ENCODE data around the gene LPAR6.
A peak's percentile ranks its signal among the peaks of the same experiment; 100 is the strongest.
"Not testable (repeated sequence)": the region's sequence is repeated elsewhere in the genome, so short reads cannot be mapped to it uniquely, and the experiment has no call there.

The LPAR6 gene

GRCh38 chr13:48412881-48413351, at the start of gene LPAR6:
Gene LPAR6 (minus strand): TSS chr13:48413113. CDS start chr13:48412423, 690 bp downstream.
- no peak for DNase-seq (ENCODE audit: low spot score)

- no peak for DNase-seq (ENCODE audit: low spot score)
These were observed 44.8 kb upstream of the LPAR6 start for GRCh38 chr13:48457578-48458242.

GRCh38 chr13:48456546-48456945, 43.6 kb upstream of the LPAR6 start:
- no peak for DNase-seq (ENCODE audit: low spot score)

- DNase-seq (ENCODE audit: low spot score), result not testable (repeated sequence)
These were observed 38.3 kb upstream of the LPAR6 start for GRCh38 chr13:48451196-48451595.

GRCh38 chr13:48449656-48450055, 36.7 kb upstream of the LPAR6 start:
- no peak for DNase-seq (ENCODE audit: low spot score)

GRCh38 chr13:48448959-48449614, 36.2 kb upstream of the LPAR6 start:
- DNase-seq (ENCODE audit: low spot score), result peak; percentile 12

- DNase-seq (ENCODE audit: low spot score), result no peak
These were observed 35.5 kb upstream of the LPAR6 start for GRCh38 chr13:48448285-48448958.

GRCh38 chr13:48446464-48446863, 33.6 kb upstream of the LPAR6 start:
- peak; percentile 27 for DNase-seq (ENCODE audit: low spot score)

- DNase-seq (ENCODE audit: low spot score), result no peak
These were observed 30.7 kb upstream of the LPAR6 start for GRCh38 chr13:48443442-48444208.

GRCh38 chr13:48437371-48437770, 24.5 kb upstream of the LPAR6 start:
- no peak for DNase-seq (ENCODE audit: low spot score)

GRCh38 chr13:48436661-48437288, 23.9 kb upstream of the LPAR6 start:
- DNase-seq (ENCODE audit: low spot score), result no peak

GRCh38 chr13:48434200-48434599, 21.3 kb upstream of the LPAR6 start:
- DNase-seq (ENCODE audit: low spot score), result no peak

- DNase-seq (ENCODE audit: low spot score), result no peak
These were observed 19.2 kb upstream of the LPAR6 start for GRCh38 chr13:48431987-48432615.

GRCh38 chr13:48431431-48431830, 18.5 kb upstream of the LPAR6 start:
- no peak for DNase-seq (ENCODE audit: low spot score)

GRCh38 chr13:48429886-48430285, 17.0 kb upstream of the LPAR6 start:
- DNase-seq (ENCODE audit: low spot score), result no peak

- DNase-seq (ENCODE audit: low spot score), result no peak
These were observed 16.1 kb upstream of the LPAR6 start for GRCh38 chr13:48429036-48429435.

GRCh38 chr13:48426755-48427298, 13.9 kb upstream of the LPAR6 start:
- not testable (repeated sequence) for DNase-seq (ENCODE audit: low spot score)

- DNase-seq (ENCODE audit: low spot score), result no peak
These were observed 13.1 kb upstream of the LPAR6 start for GRCh38 chr13:48426052-48426451.

GRCh38 chr13:48424212-48424611, 11.3 kb upstream of the LPAR6 start:
- no peak for DNase-seq (ENCODE audit: low spot score)

- not testable (repeated sequence) for DNase-seq (ENCODE audit: low spot score)
These were observed 9.1 kb upstream of the LPAR6 start for GRCh38 chr13:48422003-48422402.

GRCh38 chr13:48415516-48415915, 2.6 kb upstream of the LPAR6 start:
- DNase-seq (ENCODE audit: low spot score), result no peak
